Neural crest cell (in vitro differentiated cells): Measurements from ENCODE around the gene ZNF521. TPM values are rescaled to one million over a fixed set of nuclear protein-coding genes. Genes with fewer than 3 reads are reported as not detected.

ENCODE experiments used
- DNase-seq: peaks from one replicate; pipeline ENCODE4 v3.0.0; 2021; ENCODE audit warnings: low read depth, mixed read lengths, low spot score
- H3K27ac Mint-ChIP-seq: one replicate; pipeline ENCODE4 v1.8.0; 2021; ENCODE audit warnings: mild to moderate bottlenecking, mixed read lengths; ENCODE audit not compliant: unreplicated experiment
- H3K27me3 Mint-ChIP-seq: 2 replicates; pipeline ENCODE4 v1.8.0; 2021; ENCODE audit warnings: low read depth, mild to moderate bottlenecking, mixed read lengths
- H3K36me3 Mint-ChIP-seq: 2 replicates; pipeline ENCODE4 v1.8.0; 2021; ENCODE audit warnings: low read depth, mild to moderate bottlenecking, mixed read lengths
- H3K4me1 Mint-ChIP-seq: 2 replicates; pipeline ENCODE4 v1.8.0; 2021; ENCODE audit warnings: mixed read lengths
- H3K4me3 Mint-ChIP-seq: one replicate; pipeline ENCODE4 v1.8.0; 2021; ENCODE audit warnings: mild to moderate bottlenecking, mixed read lengths
- H3K9me3 Mint-ChIP-seq: 2 replicates; pipeline ENCODE4 v1.8.0; 2021; ENCODE audit warnings: mixed read lengths
- total RNA-seq: library from RNA; stranded (reverse); gene quantifications from 2 replicates; pipeline ENCODE4 v1.2.1, GENCODE V29; 2021
- TF ChIP-seq, protein P1 (sequence below): fragments of 200-600 bp; sonication (generic); conservative IDR thresholded peaks from 2 replicates; pipeline ENCODE4 v1.5.0; 2021; ENCODE audit warnings: antibody characterized with exemption, mild to moderate bottlenecking

ZNF521 gene
- total RNA-seq, 1 donor from 2014 or later: 86.1 TPM

DNA sequence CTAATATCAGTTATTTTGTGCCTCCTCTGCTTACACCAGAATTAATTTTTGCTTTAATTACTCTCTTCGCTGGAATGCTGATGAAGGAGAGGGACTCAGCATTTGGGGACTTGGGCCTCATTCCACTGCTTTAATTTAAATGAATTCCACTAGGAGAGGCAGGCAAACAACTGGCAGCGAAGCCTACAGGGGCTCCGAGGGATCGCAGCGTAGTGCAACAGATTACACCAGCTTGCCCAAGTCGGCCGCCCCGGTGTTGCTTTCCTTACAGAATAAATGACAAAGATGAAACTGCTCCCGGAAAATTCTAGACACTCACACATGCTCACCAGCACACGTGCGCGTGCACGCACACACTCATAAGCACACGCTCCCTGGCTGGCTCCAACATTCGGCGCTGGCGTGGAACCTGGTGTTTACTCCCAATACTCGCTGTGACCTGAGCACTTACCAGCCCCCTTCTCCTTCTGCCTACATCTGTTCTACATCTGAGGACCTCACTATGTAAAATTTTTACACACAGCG, 175.4 kb downstream of the ZNF521 start:
- Mint-ChIP-seq H3K27me3 (no peaks in the 10 kb centered on the region), H3K36me3 (no peaks in the 10 kb centered on the region), H3K4me3 (no peak overlapping the region), H3K27ac (no peak overlapping the region), H3K9me3 (no peaks in the 10 kb centered on the region), H3K4me1 (peaks cover 29% of the 10 kb centered on the region)
- no peak for DNase-seq
- TF ChIP-seq, protein P1, sequence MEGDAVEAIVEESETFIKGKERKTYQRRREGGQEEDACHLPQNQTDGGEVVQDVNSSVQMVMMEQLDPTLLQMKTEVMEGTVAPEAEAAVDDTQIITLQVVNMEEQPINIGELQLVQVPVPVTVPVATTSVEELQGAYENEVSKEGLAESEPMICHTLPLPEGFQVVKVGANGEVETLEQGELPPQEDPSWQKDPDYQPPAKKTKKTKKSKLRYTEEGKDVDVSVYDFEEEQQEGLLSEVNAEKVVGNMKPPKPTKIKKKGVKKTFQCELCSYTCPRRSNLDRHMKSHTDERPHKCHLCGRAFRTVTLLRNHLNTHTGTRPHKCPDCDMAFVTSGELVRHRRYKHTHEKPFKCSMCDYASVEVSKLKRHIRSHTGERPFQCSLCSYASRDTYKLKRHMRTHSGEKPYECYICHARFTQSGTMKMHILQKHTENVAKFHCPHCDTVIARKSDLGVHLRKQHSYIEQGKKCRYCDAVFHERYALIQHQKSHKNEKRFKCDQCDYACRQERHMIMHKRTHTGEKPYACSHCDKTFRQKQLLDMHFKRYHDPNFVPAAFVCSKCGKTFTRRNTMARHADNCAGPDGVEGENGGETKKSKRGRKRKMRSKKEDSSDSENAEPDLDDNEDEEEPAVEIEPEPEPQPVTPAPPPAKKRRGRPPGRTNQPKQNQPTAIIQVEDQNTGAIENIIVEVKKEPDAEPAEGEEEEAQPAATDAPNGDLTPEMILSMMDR: no peak

DNA sequence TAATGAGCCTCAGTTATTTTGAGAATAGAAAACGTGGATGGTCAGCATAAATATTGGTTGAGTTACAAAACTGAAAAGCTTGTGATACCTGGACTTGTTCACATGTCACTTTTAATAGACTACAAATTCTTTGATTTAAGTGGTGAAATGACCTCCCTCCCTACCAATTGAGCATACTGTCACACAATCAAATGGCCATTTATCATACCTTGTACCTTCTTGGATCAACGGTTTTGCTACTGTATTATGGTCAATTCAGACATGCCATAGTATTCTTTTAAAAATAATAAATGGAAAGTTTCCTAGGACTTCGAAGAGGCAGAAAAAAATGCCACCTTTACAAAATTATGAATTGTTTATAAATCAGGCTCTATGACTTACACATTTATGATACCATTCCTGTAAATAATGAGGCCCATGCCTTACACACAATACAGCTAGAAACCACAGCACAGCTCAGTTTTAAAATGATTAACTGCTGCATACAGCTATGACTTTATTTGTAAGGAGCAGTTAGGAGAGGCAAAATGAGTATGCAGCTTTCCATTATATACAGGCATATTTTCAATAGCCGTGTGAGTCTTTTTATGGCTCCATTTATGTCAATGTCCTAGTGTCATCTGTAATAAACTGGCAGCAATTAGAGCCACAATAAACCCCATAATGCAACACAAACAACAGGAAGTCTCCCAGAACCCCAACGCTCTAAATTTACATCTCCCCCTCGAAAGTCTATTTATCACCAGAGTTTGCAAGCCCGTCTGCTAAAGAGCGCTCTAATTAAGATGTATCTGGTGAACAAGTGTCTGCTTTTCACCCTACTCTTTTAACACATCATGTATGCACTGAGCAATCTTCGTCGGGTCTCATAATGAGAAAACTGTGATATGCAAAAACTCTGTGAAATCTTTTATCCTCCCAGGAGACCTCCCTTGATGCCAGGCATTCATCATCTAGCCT, 176.1 kb downstream of the ZNF521 start:
- TF ChIP-seq, protein P1: no peak
- Mint-ChIP-seq H3K36me3 (no peaks in the 10 kb centered on the region), H3K27ac (no peak overlapping the region), H3K27me3 (no peaks in the 10 kb centered on the region), H3K9me3 (no peaks in the 10 kb centered on the region), H3K4me1 (peaks cover 22% of the 10 kb centered on the region), H3K4me3 (no peak overlapping the region)
- no peak for DNase-seq

DNA sequence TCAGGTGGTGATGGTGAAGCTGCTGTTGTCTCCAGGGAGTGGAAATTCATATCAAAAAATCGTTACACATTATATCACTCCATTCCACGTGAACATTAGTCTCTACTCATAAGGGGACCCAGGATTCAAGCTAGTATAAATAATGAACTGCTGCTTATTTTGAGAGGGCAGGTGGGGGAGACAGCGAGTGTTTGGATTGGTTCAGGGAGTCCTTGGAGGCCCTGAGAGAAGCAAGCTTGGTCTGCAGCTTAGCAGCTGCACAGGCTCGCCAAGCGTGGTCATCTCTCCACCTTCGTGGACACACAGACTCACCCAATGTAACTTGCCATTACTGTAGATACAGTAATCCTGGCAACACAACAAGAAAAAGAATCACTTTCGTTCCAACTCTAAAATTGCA, 177.6 kb downstream of the ZNF521 start:
- Mint-ChIP-seq H3K9me3 (no peaks in the 10 kb centered on the region), H3K4me3 (no peak overlapping the region), H3K4me1 (peaks cover 20% of the 10 kb centered on the region), H3K36me3 (no peaks in the 10 kb centered on the region), H3K27me3 (no peaks in the 10 kb centered on the region), H3K27ac (no peak overlapping the region)
- TF ChIP-seq, protein P1: no peak
- no peak for DNase-seq

DNA sequence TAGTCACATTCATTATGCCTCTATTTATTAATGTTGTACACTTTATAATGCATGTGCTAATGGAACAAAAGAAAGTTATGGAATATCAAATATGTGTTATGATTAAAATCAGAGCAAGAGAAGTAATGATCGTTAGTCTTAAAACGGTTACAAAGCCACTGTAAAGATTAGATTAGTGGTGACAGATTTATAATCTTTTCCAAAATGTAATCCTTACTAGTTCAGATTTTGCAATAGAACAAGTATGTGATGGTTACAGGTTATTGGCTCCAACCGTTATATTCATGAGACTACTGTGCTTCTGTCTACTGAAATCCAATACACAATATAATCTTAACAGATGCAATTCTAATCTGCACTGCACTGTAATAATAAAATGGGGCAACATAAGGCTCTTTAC, 180.6 kb downstream of the ZNF521 start:
- Mint-ChIP-seq H3K9me3 (no peaks in the 10 kb centered on the region), H3K36me3 (no peaks in the 10 kb centered on the region), H3K27me3 (no peaks in the 10 kb centered on the region), H3K27ac (no peak overlapping the region), H3K4me1 (peaks cover 6% of the 10 kb centered on the region), H3K4me3 (no peak overlapping the region)
- DNase-seq: no peak
- TF ChIP-seq, protein P1: no peak

DNA sequence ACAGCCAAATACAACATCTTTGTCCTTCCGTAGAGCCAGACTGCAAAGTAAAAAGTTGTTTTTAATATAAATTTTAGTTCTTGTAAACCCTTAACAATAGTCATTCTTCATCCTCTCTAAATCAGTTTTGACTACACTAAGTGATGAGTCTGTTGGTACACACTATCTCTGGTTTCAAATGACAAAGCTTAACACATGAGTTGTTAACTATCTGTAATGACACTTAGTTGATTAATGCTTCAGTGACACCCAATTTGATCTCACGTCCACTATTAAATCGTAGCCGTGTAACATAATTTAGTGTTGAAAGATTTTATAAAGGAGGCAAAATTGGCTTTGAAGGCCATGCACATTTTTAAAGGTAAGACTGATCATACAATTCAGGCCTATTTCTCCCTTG, 181.6 kb downstream of the ZNF521 start:
- Mint-ChIP-seq H3K27ac (no peak overlapping the region), H3K4me1 (peaks cover 8% of the 10 kb centered on the region), H3K27me3 (no peaks in the 10 kb centered on the region), H3K36me3 (no peaks in the 10 kb centered on the region), H3K4me3 (no peak overlapping the region), H3K9me3 (no peaks in the 10 kb centered on the region)
- TF ChIP-seq, protein P1: no peak
- no peak for DNase-seq
